Measurements from ENCODE around the gene MYO3A.

DNA sequence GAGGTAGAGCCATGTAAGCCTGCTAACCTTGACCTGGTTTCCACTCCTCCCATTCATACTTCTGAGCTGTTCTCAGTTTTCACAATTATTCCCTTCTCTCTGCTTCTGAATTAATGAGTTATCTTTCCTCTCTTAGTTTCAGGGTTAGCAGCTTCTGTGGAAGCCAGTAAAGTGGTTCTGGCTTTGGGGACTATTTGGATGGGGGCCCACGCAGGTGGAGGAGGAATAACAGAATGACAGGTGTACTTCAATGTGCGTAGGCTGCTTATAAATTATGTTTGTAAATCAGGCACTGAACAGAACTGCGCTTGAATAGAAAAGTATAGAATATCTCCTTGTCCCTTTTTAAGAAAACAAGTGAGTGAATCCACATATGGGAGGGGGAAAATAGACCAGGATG is 153.6 kb downstream of the MYO3A start:
- TF ChIP-seq HDGF (IDR thresholded peaks at IDR 0.05; ENCODE audit: borderline replicate concordance), result no peak
- no peak for TF ChIP-seq FOXK2 (IDR thresholded peaks at IDR 0.05)
- no peak for TF ChIP-seq SUZ12 (IDR thresholded peaks at IDR 0.05)
- no peak for TF ChIP-seq FOXM1 (IDR thresholded peaks at IDR 0.05; ENCODE audit: borderline replicate concordance)
- TF ChIP-seq SP1 (IDR thresholded peaks at IDR 0.05), result no peak
- TF ChIP-seq BHLHE40 (IDR thresholded peaks at IDR 0.05; ENCODE audit: borderline replicate concordance), result no peak
- no peak for TF ChIP-seq ARNT (IDR thresholded peaks at IDR 0.05)
